Central memory CD4-positive, alpha-beta T cell (primary cell): ENCODE results near the gene EGLN1.

Experiments used
- DNase-seq: peaks from one replicate; pipeline ENCODE4 v3.0.0; 2022

Gene EGLN1

GRCh38 chr1:231322880-231323530 lies 99.1 kb downstream of the EGLN1 start:
- DNase-seq: no peak

GRCh38 chr1:231319080-231319479 lies 103.0 kb downstream of the EGLN1 start:
- no peak for DNase-seq

DNA sequence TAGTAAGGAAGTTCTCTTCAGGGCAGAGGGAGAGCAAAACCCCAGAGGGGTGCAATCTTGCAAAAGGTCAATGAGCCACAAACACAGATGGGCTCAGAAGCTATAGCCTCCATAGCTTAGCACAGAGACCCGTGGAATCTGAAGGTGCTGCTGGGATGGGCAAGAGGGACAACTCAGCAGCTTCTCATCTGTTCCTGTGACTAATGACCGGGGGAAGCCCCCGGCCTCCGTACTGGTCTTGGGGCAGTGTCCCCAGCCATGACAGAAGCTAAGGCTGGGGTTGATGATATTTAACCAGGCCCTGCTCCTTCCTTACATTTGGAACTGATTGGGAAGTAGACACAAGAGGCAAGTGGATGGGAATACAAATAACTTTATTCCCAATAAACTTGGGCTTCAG lies 103.5 kb downstream of the EGLN1 start:
- DNase-seq: no peak

- no peak for DNase-seq
Observed at GRCh38 chr1:231318015-231318355, 104.1 kb downstream of the EGLN1 start.

DNA sequence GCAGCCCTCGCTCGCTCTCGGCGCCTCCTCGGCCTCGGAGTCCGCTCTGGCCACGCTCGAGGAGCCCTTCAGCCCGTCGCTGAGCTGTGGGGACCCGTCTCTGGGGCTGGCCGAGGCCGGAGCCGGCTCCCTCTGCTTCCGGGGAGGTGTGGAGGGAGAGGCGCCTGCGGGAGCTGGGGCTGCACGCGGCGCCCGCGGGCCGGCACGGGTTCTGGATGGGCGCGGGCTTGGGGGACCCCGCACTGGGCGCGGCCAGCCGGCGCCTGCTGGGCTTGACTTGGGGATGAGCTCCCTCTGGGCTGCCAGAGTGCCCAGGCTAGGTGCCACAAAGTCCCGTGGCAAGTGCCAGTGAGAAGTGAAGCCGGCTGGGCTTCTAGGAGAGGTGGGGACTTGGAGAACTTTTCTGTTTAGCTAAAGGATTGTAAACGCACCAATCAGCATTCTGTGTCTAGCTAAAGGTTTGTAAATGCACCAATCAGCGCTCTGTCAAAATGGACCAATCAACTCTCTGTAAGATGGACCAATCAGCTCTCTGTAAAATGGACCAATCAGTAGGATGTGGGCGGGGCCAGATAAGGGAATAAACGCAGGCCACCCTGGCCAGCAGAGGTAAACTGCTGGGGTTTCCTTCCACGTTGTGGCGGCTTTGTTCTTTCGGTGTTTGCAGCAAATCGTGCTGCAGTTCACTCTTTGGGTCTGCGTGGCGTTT lies 104.6 kb downstream of the EGLN1 start:
- no peak for DNase-seq

DNA sequence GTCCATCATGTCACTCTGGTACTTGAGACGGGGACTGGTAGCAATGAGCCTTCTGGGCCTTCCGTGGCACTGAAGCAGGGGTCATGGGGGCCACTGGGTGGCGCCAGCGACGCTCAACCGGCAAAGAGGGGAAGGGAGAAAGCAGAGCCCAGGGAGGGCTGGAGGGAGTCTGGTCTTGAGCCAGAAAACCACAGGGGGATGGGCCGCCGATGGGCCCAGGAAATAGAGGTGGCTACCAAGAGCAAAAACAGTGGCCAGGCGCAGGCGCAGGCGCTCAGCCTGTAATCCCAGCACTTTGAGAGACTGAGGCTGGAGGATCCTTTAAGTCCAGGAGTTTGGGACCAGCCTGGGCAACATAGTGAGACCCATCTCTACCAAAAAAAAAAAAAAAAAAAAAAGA lies 106.2 kb downstream of the EGLN1 start:
- DNase-seq: no peak
